Fibroblast of skin of right quadriceps (primary cell): ENCODE measurements around the gene SKIDA1.

ENCODE experiments used
- DNase-seq: peaks from one replicate; pipeline ENCODE4 v3.0.0-alpha.2; 2013

The SKIDA1 gene

DNA sequence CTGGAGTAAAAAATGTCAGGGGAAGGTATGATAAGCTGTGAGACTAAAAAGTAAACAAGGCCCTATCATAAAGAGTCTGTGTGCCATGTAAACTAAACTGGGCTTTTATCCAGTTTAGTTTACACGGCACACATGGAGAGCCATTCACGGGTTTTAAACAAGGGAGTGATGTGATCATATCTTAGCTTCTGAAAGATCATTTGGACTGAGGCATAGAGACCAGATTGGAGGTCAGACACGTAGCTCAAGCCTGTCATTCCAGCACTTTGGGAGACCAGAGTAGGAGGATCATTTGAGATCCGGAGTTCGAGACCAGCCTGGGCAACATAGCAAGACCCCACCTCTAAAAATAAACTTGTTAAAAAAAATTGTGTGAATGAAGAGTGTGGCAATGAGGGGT, 50.1 kb downstream of the SKIDA1 start:
- no peak for DNase-seq

- DNase-seq: no peak
These were observed 51.9 kb downstream of the SKIDA1 start for GRCh38 chr10:21473541-21473940.

GRCh38 chr10:21473135-21473534, 52.3 kb downstream of the SKIDA1 start:
- no peak for DNase-seq

- no peak for DNase-seq
These were observed 57.4 kb downstream of the SKIDA1 start for GRCh38 chr10:21468086-21468485.

- no peak for DNase-seq
These were observed 57.8 kb downstream of the SKIDA1 start for GRCh38 chr10:21467633-21468032.

- DNase-seq: peak; percentile 12
These were observed 61.3 kb downstream of the SKIDA1 start for GRCh38 chr10:21464134-21464533.
